Measurements from ENCODE around the gene GFAP.

DNA sequence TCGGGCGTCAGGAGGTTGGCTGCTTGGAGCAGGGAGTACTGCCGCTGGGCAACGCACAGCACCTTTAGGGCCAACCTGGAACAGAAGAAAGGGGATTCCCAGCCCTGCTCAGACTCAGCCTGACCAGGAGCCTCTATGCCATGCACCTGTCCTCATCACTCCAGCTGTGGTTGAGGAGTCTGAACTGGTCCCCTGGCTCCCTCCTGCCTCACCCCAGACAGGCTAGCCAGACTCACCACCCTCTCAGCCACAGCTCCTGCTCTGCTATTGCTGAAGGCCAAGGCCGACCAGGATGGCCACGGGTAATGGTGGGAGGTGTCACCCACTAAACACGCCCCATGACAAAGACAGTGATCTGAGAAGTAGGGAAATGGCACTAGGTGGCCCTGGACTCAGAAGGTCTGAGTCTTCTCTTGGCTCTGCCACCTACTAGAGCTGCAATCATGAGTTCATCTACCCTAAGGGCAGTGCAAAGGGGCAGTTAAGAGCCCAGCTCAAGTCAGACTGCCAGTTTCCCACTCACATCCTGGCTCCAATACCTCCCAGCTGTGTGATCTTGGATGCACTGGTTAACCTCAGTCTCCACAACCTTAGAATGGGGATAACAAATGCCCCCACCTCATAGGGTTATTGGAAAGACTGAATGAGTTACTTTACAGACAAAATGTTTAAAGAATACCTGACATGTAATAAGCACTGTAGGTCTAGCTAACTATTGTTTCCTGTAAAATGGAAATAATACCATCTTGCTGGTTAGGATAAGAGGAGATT lies 13.8 kb upstream of the GFAP start:
- TF ChIP-seq CTCF (IDR thresholded peaks at IDR 0.05) = no peak
- TF ChIP-seq POLR2A (IDR thresholded peaks at IDR 0.05) = no peak
